ENCODE results near the gene EHF.

GRCh38 chr11:34609850-34610249 is 11.0 kb upstream of the EHF start:
- TF ChIP-seq POLR2AphosphoS5 (IDR thresholded peaks at IDR 0.05; ENCODE audit: insufficient read depth in 1 of 2, low read depth in 1 of 2) (peak in 1 of 2 donors; percentile 76), POLR2A (IDR thresholded peaks at IDR 0.05) (no peak)
- TF ChIP-seq, protein P1, sequence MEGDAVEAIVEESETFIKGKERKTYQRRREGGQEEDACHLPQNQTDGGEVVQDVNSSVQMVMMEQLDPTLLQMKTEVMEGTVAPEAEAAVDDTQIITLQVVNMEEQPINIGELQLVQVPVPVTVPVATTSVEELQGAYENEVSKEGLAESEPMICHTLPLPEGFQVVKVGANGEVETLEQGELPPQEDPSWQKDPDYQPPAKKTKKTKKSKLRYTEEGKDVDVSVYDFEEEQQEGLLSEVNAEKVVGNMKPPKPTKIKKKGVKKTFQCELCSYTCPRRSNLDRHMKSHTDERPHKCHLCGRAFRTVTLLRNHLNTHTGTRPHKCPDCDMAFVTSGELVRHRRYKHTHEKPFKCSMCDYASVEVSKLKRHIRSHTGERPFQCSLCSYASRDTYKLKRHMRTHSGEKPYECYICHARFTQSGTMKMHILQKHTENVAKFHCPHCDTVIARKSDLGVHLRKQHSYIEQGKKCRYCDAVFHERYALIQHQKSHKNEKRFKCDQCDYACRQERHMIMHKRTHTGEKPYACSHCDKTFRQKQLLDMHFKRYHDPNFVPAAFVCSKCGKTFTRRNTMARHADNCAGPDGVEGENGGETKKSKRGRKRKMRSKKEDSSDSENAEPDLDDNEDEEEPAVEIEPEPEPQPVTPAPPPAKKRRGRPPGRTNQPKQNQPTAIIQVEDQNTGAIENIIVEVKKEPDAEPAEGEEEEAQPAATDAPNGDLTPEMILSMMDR (IDR thresholded peaks at IDR 0.05) = no peak

Measured in vagina (tissue), 2 donors.